K562 (cell line): ENCODE results near the gene CTNNA3. TPM values are rescaled to one million over a fixed set of nuclear protein-coding genes. Genes with fewer than 3 reads are reported as not detected.

Experiments
- ATAC-seq: fragments of 200-7000 bp; cut with Tn5 transposase; 3 replicates; pipeline ENCODE4 v1.9.1; 2020; ENCODE audit warnings: moderate library complexity
- BruUV-seq: library from RNA; stranded (reverse); fragments of 400-500 nt; replicated peaks from 2 replicates; lab custom pipeline; 2021; lab: Mats Ljungman, UMichigan
- CTCF ChIA-PET: fragments of 300-600 bp; formaldehyde crosslinking; extraction: SDS; loops from one replicate; lab custom pipeline; 2021; ENCODE audit warnings: low intra/inter-chr PET ratio; lab: Yijun Ruan, JAX
- POLR2A ChIA-PET: fragments of 300-600, 350-650 bp; sonication (Branson Sonifier 250); formaldehyde crosslinking; extraction: SDS; loops from one replicate; lab custom pipeline; 2021; ENCODE audit warnings: antibody characterized with exemption, inconsistent platforms; lab: Yijun Ruan, JAX
- DNase-seq, 4 experiments: peaks; one replicate each; pipeline versions ENCODE4 v3.0.0 to v3.0.0-alpha.2; 2011 to 2018; ENCODE audit warnings: low spot score in 3 of 4, mixed read lengths in 3 of 4; ENCODE audit errors: extremely low read depth in 1 of 4
- FAIRE-seq: peaks from 2 replicates; lab custom pipeline; 2011; peaks lifted over from hg19 to GRCh38; lab: Jason Lieb, UNC
- H2AFZ ChIP-seq: 2 replicates; pipeline ENCODE4 v1.6.0; 2011; ENCODE audit warnings: low read depth, low read length, control low read depth, inconsistent platforms
- H3K27ac ChIP-seq: fragments of 200-600 bp; 3 replicates; pipeline ENCODE4 v1.8.0; 2011; ENCODE audit warnings: low read depth, mild to moderate bottlenecking, control low read depth, inconsistent platforms, low read length, moderate library complexity, mixed read lengths; ENCODE audit errors: extremely low read depth
- H3K27me3 ChIP-seq, 2 experiments: fragments of 300-600 bp in 1 of 2; 2 replicates in 1 of 2; 3 replicates in 1 of 2; pipeline versions ENCODE4 v1.6.0 to v1.8.0; 2011; ENCODE audit warnings: inconsistent platforms in 2 of 2, low read length in 2 of 2, mild to moderate bottlenecking in 1 of 2, mixed read lengths in 1 of 2, moderate library complexity in 1 of 2; ENCODE audit not compliant: control insufficient read depth in 2 of 2, insufficient read depth in 2 of 2
- H3K36me3 ChIP-seq: fragments of 300-600 bp; 3 replicates; pipeline ENCODE4 v1.8.0; 2011; ENCODE audit warnings: mild to moderate bottlenecking, low read length, inconsistent platforms; ENCODE audit not compliant: control insufficient read depth, insufficient read depth
- H3K4me1 ChIP-seq, 2 experiments: fragments of 200-600 bp in 1 of 2; replicated peaks in 1 of 2; 2 replicates in 1 of 2; 3 replicates in 1 of 2; pipeline versions ENCODE4 v1.5.1 to v1.8.0; 2011; ENCODE audit warnings: inconsistent platforms in 2 of 2, low read length in 2 of 2, mild to moderate bottlenecking in 1 of 2, mixed read lengths in 1 of 2, moderate library complexity in 1 of 2; ENCODE audit not compliant: control insufficient read depth in 2 of 2, insufficient read depth in 2 of 2
- H3K4me2 ChIP-seq: 2 replicates; pipeline ENCODE4 v1.6.1; 2011; ENCODE audit warnings: low read length, control low read depth, inconsistent platforms, mixed read lengths; ENCODE audit not compliant: insufficient read depth
- H3K4me3 ChIP-seq: fragments of 200-600 bp; sonication (generic), shearing (Covaris generic); 2 replicates; pipeline ENCODE4 v1.5.1; 2016; ENCODE audit warnings: control low read depth, inconsistent platforms
- H3K79me2 ChIP-seq: fragments of 200-600 bp; 3 replicates; pipeline ENCODE4 v1.8.0; 2011; ENCODE audit warnings: low read length, inconsistent platforms; ENCODE audit not compliant: control insufficient read depth, insufficient read depth
- H3K9ac ChIP-seq, 2 experiments: 2 replicates each; pipeline versions ENCODE4 v1.6.0 to v1.6.1; 2011; ENCODE audit warnings: low read depth in 2 of 2, low read length in 2 of 2, control low read depth in 1 of 2, inconsistent platforms in 1 of 2, mild to moderate bottlenecking in 1 of 2, mixed read lengths in 1 of 2; ENCODE audit not compliant: insufficient read depth in 1 of 2
- H3K9me1 ChIP-seq: one replicate; pipeline ENCODE4 v1.6.0; 2011; ENCODE audit warnings: inconsistent platforms, mild to moderate bottlenecking, low read length, moderate library complexity; ENCODE audit not compliant: control insufficient read depth, insufficient read depth
- H3K9me3 ChIP-seq: replicated peaks from 2 replicates; pipeline ENCODE4 v1.5.1; 2011; ENCODE audit warnings: low read depth, low read length, inconsistent platforms; ENCODE audit not compliant: control insufficient read depth, insufficient read depth
- H4K20me1 ChIP-seq: replicated peaks from 2 replicates; pipeline ENCODE4 v1.6.1; 2011; ENCODE audit warnings: low read length, inconsistent platforms, mixed read lengths; ENCODE audit not compliant: control insufficient read depth, insufficient read depth
- ARHGAP35 ChIP-seq: fragments of 450-650 bp; IDR thresholded peaks from 2 replicates; pipeline ENCODE4 v1.6.1; 2018; ENCODE audit not compliant: partially characterized antibody
- HMGN3 ChIP-seq: IDR thresholded peaks from 2 replicates; pipeline ENCODE4 v1.6.1; 2011; ENCODE audit warnings: borderline replicate concordance, low read depth, mild to moderate bottlenecking, mixed read lengths, low read length; ENCODE audit not compliant: insufficient read length; ENCODE audit errors: extremely low read depth
- MTA3 ChIP-seq: fragments of 450-650 bp; formaldehyde crosslinking; IDR thresholded peaks from 2 replicates; pipeline ENCODE4 v1.6.1; 2017; ENCODE audit warnings: mild to moderate bottlenecking, borderline replicate concordance
- OTX1 ChIP-seq: fragments of 450-650 bp; formaldehyde crosslinking; IDR thresholded peaks from 2 replicates; pipeline ENCODE4 v1.4.0; 2022; ENCODE audit warnings: mild to moderate bottlenecking
- RAD51 ChIP-seq: fragments of 450-650 bp; IDR thresholded peaks from 2 replicates; pipeline ENCODE4 v1.7.1; 2016; ENCODE audit warnings: low read depth, mild to moderate bottlenecking, borderline replicate concordance
- SIX5 ChIP-seq, 2 experiments: IDR thresholded peaks; 2 replicates each; pipeline ENCODE4 v1.6.1; 2011; ENCODE audit warnings: low read length in 2 of 2, borderline replicate concordance in 1 of 2, low read depth in 1 of 2, mild to moderate bottlenecking in 1 of 2, moderate library complexity in 1 of 2; ENCODE audit not compliant: insufficient read depth in 1 of 2
- STAG1 ChIP-seq: sonication (generic); formaldehyde crosslinking; IDR thresholded peaks from 2 replicates; pipeline ENCODE4 v1.5.0; 2020; ENCODE audit warnings: missing genetic modification reagents, borderline replicate concordance
- ZNF175 ChIP-seq: fragments of 200-800 bp; sonication (Bioruptor generic); IDR thresholded peaks from 2 replicates; pipeline ENCODE4 v1.6.1; 2016; ENCODE audit warnings: low read depth, mild to moderate bottlenecking, missing genetic modification characterization, missing compliant biosample characterization
- ZNF23 ChIP-seq: fragments of 250-450 bp; sonication (Bioruptor Pico); IDR thresholded peaks from 2 replicates; pipeline ENCODE4 v1.4.0; 2020; ENCODE audit warnings: mild to moderate bottlenecking
- WGBS: fragments of 100-300 bp; shearing (Covaris generic); methylation state at CpG from one replicate; pipeline ENCODE4 v1.1.6; 2016; ENCODE audit warnings: low coverage, mixed read lengths; ENCODE audit not compliant: insufficient coverage; ENCODE audit errors: missing lambda C conversion rate; 5-methylcytosine and 5-hydroxymethylcytosine counted together
- in situ Hi-C: fragments of 300-500 bp; cut with MboI; formaldehyde crosslinking; loops from 4 replicates; pipeline ENCODE4 v1.15.0; 2018; ENCODE audit warnings: inconsistent platforms, mixed read lengths
- intact Hi-C: fragments of 100-400 bp; cut with micrococcal nuclease; formaldehyde crosslinking; loops from 2 replicates; pipeline ENCODE4 v1.14.2; 2022
- polyA plus RNA-seq, 8 experiments: library from polyadenylated mRNA; depleted of rRNA in 4 of 8; stranded (reverse) in 5 of 8; unstranded in 3 of 8; fragments of >200 nt; fragmentation: Nextera tagmentation in 2 of 8; fragmentation: Illumina TruSeq in 1 of 8; extraction: Ambion mirVana in 2 of 8; extraction: Trizol in 1 of 8; gene quantifications; 2 replicates each; pipeline versions ENCODE4 v1.2.1 to v1.2.3, GENCODE V29; 2011 to 2014; ENCODE audit warnings: inconsistent platforms in 1 of 8, missing spikeins in 1 of 8
- total RNA-seq, 7 experiments: library from RNA; depleted of rRNA in 6 of 7; stranded (reverse); fragments of >200 nt in 6 of 7; fragmentation: Illumina TruSeq in 2 of 7; extraction: Trizol in 2 of 7; gene quantifications; 2 replicates each; pipeline versions ENCODE4 v1.2.1 to v1.2.3, GENCODE V29; 2011 to 2021; ENCODE audit warnings: low replicate concordance in 1 of 7
- TF ChIP-seq, protein P1 (sequence below): fragments of 250-450 bp; sonication (Bioruptor Pico); IDR thresholded peaks from 2 replicates; pipeline ENCODE4 v1.4.0; 2020; ENCODE audit warnings: mild to moderate bottlenecking, moderate library complexity
- TF ChIP-seq, protein P2 (sequence below), 3 experiments: fragments of 200-800 bp in 1 of 3; sonication (Bioruptor generic) in 1 of 3; sonication (generic) in 1 of 3; formaldehyde crosslinking in 1 of 3; IDR thresholded peaks; 2 replicates each; pipeline versions ENCODE4 v1.6.1 to v1.8.0; 2016 to 2022; ENCODE audit warnings: mild to moderate bottlenecking in 2 of 3, missing compliant biosample characterization in 2 of 3, missing genetic modification characterization in 2 of 3, missing genetic modification reagents in 1 of 3
- TF ChIP-seq, protein P3 (sequence below): fragments of 250-450 bp; sonication (Bioruptor Pico); IDR thresholded peaks from 2 replicates; pipeline ENCODE4 v1.5.0; 2020; ENCODE audit warnings: mild to moderate bottlenecking, borderline replicate concordance
- TF ChIP-seq, protein P4 (sequence below): sonication (generic); formaldehyde crosslinking; IDR thresholded peaks from 2 replicates; pipeline ENCODE4 v1.8.0; 2022; ENCODE audit warnings: mild to moderate bottlenecking, low read depth, missing genetic modification reagents

The CTNNA3 gene
- total and polyA plus RNA-seq, 9 of the 15 experiments (the other 6 are each of a cell fraction or from before 2014, with no cell fraction given), result 0.04 TPM; not detected in 8

DNA sequence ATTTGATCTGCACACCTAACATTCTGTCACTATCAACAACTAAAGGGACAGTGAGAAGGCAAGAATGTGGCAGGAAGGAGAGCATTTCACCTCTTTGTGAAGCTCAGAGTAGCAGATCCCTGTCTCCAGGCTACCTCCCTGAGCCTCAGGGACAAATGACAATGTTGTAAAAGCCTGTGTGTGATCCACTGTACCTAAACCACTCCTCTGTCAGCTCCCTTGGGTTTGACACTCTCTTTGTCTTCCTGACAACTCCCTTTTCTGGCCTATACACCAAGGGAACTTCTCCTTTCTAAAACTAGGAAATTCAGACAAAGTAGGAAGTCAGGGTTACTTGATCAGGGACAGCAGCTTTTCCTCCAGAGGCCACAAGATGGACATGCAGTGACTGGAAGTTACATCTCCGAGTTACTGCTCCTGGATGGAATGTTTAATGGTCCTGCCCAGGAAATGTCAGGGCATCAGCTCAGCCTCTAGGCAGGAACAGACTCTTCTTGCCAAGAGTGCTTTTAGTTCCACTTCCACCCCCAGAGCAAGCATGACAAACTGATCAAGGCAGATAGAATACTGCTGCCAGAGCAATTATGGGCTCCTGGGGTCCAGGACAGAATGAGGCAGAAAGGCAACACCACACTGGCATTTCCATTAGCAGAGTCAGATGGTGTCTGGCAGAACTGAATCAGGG, 1784.7 kb downstream of the CTNNA3 start:
- CTCF ChIA-PET, result no interaction called here
- Histone ChIP-seq H3K4me3 (no peak overlapping the region), H3K4me1 (no peaks in the 10 kb centered on the region), H3K4me2 (no peak overlapping the region), H3K36me3 (no peaks in the 10 kb centered on the region), H3K9me1 (no peaks in the 10 kb centered on the region), H2AFZ (no peak overlapping the region), H3K27me3 (no peaks in the 10 kb centered on the region), H3K27ac (no peak overlapping the region), H3K9me3 (no peaks in the 10 kb centered on the region; the same call in 1 of the 2 replicates), H4K20me1 (no peaks in the 10 kb centered on the region), H3K79me2 (no peaks in the 10 kb centered on the region), H3K9ac (no peak overlapping the region)
- no TSS peak for BruUV-seq
- intact Hi-C loops (no loop called here), in situ Hi-C loops (no loop called here)
- ATAC-seq, result no peak
- 0% methylated on average over 1 of the region's 1 CpG for WGBS
- no peak for DNase-seq
- FAIRE-seq, result no peak
- POLR2A ChIA-PET, result no interaction called here
- no peak for TF ChIP-seq SIX5 (IDR thresholded peaks at IDR 0.05; ENCODE audit: borderline replicate concordance in 1 of 2, insufficient read depth in 1 of 2, low read depth in 1 of 2, low read length in 2 of 2)
- TF ChIP-seq MTA3, result no peak
- no peak for TF ChIP-seq RAD51
- no peak for TF ChIP-seq ARHGAP35
- TF ChIP-seq, protein P1, sequence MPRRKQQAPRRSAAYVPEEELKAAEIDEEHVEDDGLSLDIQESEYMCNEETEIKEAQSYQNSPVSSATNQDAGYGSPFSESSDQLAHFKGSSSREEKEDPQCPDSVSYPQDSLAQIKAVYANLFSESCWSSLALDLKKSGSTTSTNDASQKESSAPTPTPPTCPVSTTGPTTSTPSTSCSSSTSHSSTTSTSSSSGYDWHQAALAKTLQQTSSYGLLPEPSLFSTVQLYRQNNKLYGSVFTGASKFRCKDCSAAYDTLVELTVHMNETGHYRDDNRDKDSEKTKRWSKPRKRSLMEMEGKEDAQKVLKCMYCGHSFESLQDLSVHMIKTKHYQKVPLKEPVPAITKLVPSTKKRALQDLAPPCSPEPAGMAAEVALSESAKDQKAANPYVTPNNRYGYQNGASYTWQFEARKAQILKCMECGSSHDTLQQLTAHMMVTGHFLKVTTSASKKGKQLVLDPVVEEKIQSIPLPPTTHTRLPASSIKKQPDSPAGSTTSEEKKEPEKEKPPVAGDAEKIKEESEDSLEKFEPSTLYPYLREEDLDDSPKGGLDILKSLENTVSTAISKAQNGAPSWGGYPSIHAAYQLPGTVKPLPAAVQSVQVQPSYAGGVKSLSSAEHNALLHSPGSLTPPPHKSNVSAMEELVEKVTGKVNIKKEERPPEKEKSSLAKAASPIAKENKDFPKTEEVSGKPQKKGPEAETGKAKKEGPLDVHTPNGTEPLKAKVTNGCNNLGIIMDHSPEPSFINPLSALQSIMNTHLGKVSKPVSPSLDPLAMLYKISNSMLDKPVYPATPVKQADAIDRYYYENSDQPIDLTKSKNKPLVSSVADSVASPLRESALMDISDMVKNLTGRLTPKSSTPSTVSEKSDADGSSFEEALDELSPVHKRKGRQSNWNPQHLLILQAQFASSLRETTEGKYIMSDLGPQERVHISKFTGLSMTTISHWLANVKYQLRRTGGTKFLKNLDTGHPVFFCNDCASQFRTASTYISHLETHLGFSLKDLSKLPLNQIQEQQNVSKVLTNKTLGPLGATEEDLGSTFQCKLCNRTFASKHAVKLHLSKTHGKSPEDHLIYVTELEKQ (CRISPR knock-in tag), result no peak
- TF ChIP-seq STAG1 (CRISPR knock-in tag), result no peak
- no peak for TF ChIP-seq OTX1 (CRISPR knock-in tag)
- TF ChIP-seq, protein P2, sequence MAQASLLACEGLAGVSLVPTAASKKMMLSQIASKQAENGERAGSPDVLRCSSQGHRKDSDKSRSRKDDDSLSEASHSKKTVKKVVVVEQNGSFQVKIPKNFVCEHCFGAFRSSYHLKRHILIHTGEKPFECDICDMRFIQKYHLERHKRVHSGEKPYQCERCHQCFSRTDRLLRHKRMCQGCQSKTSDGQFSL (CRISPR knock-in tag; IDR thresholded peaks at IDR 0.05), result no peak
- TF ChIP-seq, protein P2 (tag; IDR thresholded peaks at IDR 0.05), result no peak
- TF ChIP-seq, protein P3, sequence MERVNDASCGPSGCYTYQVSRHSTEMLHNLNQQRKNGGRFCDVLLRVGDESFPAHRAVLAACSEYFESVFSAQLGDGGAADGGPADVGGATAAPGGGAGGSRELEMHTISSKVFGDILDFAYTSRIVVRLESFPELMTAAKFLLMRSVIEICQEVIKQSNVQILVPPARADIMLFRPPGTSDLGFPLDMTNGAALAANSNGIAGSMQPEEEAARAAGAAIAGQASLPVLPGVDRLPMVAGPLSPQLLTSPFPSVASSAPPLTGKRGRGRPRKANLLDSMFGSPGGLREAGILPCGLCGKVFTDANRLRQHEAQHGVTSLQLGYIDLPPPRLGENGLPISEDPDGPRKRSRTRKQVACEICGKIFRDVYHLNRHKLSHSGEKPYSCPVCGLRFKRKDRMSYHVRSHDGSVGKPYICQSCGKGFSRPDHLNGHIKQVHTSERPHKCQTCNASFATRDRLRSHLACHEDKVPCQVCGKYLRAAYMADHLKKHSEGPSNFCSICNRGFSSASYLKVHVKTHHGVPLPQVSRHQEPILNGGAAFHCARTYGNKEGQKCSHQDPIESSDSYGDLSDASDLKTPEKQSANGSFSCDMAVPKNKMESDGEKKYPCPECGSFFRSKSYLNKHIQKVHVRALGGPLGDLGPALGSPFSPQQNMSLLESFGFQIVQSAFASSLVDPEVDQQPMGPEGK, result no peak
- TF ChIP-seq ZNF175 (CRISPR knock-in tag), result no peak
- TF ChIP-seq ZNF23 (CRISPR knock-in tag), result no peak
- no peak for TF ChIP-seq HMGN3
- TF ChIP-seq, protein P4, sequence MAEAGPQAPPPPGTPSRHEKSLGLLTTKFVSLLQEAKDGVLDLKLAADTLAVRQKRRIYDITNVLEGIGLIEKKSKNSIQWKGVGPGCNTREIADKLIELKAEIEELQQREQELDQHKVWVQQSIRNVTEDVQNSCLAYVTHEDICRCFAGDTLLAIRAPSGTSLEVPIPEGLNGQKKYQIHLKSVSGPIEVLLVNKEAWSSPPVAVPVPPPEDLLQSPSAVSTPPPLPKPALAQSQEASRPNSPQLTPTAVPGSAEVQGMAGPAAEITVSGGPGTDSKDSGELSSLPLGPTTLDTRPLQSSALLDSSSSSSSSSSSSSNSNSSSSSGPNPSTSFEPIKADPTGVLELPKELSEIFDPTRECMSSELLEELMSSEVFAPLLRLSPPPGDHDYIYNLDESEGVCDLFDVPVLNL (CRISPR knock-in tag), result no peak
